GM19238 (cell line): ENCODE data around the gene USP25.

ENCODE experiments used
- DNase-seq: peaks from one replicate; pipeline ENCODE4 v3.0.0; 2011; ENCODE audit warnings: low spot score; ENCODE audit not compliant: insufficient read length

USP25 gene, protein sequence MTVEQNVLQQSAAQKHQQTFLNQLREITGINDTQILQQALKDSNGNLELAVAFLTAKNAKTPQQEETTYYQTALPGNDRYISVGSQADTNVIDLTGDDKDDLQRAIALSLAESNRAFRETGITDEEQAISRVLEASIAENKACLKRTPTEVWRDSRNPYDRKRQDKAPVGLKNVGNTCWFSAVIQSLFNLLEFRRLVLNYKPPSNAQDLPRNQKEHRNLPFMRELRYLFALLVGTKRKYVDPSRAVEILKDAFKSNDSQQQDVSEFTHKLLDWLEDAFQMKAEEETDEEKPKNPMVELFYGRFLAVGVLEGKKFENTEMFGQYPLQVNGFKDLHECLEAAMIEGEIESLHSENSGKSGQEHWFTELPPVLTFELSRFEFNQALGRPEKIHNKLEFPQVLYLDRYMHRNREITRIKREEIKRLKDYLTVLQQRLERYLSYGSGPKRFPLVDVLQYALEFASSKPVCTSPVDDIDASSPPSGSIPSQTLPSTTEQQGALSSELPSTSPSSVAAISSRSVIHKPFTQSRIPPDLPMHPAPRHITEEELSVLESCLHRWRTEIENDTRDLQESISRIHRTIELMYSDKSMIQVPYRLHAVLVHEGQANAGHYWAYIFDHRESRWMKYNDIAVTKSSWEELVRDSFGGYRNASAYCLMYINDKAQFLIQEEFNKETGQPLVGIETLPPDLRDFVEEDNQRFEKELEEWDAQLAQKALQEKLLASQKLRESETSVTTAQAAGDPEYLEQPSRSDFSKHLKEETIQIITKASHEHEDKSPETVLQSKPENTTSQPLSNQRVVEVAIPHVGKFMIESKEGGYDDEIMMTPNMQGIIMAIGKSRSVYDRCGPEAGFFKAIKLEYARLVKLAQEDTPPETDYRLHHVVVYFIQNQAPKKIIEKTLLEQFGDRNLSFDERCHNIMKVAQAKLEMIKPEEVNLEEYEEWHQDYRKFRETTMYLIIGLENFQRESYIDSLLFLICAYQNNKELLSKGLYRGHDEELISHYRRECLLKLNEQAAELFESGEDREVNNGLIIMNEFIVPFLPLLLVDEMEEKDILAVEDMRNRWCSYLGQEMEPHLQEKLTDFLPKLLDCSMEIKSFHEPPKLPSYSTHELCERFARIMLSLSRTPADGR

GRCh38 chr21:15729674-15730483 is at the start of gene USP25:
Gene USP25, plus strand, starts transcription at chr21:15729982. Its CDS starts 412 bp downstream, at chr21:15730394.
- DNase-seq: peak; percentile 77

DNA sequence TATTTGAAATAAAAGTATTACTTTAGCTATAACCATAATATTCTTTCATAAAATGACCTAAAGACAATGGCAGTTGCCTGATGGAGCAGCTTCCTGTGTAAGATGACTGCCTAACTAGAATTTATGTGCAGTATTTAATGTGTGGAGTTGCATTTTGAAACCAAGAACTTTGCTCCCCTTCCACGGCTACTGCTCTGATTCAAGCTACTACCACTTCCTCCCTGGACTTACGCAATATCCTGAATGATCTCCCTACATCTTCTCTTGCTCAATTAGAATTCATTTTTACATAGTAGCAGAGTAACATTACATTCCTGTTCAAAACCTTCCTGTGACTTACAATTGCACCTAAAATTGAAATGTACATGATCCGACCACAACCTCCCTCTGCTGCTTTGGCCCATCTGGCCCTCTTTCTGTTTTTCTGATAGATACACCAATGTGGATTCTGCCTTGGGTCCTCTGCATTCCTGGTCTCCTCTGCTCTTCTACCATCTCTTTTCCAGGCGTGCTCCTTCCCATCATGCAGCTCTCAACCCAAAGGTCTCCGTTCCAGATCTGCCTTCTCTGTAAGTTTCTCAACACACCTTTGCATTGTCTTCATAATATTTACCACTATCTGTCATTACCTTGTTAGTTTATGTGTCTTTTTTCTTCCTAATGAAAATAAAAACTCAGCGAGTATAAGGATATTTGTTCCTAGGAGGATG is 47.4 kb upstream of the USP25 start:
- no peak for DNase-seq

DNA sequence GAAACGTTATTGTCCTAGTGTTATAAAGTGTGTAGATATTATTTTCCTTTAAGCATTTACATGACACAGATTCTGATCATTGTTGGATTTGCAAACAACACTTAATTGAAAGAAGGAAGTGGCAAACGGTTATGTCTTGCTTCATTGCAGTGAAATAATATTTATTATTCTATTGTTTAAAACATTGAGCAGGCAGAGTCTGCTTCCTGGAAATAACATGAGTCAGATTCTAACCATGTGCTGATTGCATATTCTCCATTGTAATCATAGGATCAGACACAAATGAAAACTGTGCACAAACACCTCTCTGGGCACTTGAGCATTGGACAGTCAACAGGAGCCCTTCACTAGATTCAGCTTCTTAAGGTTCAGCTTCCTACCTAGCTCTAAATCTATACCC is 46.8 kb upstream of the USP25 start:
- DNase-seq: no peak

DNA sequence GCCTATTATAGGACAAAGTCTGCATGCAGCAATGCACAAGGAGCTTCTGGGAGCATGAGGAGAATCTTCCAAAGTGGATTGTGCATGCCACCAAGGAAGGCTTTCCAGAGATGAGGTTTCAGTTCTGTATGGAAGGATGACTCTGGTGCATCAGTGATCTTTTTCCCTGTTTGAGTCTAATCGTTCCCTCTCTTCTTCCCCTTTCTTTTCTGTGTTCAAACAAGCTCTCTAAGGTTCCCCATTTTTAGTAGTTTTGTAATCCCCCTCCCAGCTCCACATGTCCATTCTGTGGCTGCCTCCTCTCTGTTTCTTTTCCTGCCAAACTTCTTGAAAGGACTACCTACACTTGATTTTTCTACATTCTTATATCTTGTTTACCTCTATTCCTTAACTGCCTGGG is 43.3 kb upstream of the USP25 start:
- no peak for DNase-seq

GRCh38 chr21:15687208-15687607 is 42.6 kb upstream of the USP25 start:
- no peak for DNase-seq

DNA sequence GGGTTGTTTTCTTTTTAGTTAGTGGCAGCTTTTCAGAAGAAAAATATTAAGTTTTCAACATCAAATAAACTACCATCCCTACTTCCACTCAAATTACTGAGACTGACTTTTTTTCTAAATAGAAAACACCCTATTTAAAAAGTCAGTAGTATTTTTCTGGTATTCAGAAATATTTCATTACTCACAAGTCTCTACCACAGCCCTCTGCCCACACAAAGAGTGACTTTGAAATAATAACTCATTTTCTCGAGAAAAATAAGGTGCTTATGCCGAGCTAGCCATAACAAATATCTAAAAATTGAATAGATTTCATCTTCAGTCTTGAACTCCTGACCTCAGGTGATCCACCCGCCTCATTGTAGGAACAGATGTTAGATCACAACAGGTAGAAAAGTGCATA is 41.8 kb upstream of the USP25 start:
- no peak for DNase-seq

GRCh38 chr21:15688809-15689208 is 41.0 kb upstream of the USP25 start:
- no peak for DNase-seq

GRCh38 chr21:15692711-15693110 is 37.1 kb upstream of the USP25 start:
- DNase-seq: no peak

DNA sequence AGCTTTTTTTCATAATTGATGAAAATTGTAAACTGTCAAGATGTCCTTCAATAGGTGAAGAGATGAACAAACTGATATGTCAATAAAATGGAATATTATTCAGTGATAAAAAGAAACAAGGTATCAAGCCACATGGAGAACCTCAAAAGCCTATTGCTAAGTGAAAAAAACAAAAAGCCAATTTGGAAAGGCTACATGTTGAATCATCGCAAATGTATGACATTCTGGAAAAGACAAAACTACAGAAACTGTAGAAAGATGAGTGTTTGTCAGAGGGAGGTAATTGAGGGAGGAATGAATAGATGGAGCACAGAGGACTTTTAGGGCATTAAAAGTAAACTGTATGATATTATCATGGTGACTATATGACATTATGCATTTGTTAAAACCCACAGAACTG is 34.5 kb upstream of the USP25 start:
- DNase-seq: no peak

- DNase-seq: no peak
These were observed 28.0 kb upstream of the USP25 start for GRCh38 chr21:15701830-15702229.

- DNase-seq: no peak
These were observed 25.9 kb upstream of the USP25 start for GRCh38 chr21:15703932-15704331.

DNA sequence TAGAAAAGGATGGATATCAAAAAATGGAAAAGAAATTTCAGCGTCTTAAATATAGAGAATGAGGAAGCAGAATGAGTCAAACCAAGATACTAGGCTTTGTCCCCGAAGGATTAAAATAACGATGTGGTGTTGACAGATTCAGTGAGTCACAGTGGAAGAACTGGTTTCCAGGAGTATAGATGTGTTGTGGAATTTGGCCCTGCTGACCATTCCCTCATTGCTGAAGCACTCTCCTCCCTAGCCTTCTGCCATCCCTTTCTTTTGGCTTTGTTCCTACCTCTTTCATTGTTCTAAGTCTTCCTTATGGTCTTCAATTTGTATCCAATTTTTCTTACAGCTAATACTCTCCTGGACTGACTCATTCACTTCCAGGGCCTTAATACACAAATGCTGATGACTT is 23.1 kb upstream of the USP25 start:
- no peak for DNase-seq

DNA sequence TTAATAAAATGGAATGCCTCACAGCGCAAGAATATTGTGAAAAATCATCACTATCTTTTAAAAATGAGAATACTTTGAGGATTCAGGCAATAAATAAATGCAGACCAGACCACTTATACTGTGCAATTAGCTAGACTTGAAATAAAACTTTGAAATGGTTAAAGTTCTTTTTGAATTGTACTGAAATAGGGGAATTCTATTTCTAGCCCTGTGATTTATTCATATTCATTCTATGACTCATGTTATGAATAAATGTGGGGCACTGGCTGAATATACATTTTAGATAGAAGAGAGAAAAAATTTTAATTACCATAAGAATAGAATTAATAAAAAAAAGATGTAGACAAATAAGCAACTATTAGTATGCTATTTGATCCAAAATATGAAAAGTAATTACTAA is 16.4 kb upstream of the USP25 start:
- no peak for DNase-seq

DNA sequence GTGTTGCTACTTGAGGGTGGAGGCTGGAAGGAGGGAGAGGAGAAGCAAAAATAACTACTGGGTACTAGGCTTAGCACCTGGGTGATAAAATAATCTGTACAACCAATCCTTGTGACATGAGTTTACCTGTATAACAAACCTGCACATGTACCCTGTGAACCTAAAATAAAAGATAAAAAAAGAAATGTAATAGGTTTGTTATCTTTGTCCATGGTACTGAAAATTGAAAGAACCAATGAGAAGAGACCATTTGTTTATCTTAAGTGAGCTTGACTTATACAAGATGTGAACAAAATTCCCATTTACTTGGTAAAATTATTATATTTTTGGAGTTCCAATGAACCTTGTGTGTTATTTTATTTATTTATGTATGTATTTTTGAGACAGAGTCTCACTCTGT is 11.1 kb upstream of the USP25 start:
- DNase-seq: no peak

- DNase-seq: no peak
These were observed 9.8 kb upstream of the USP25 start for GRCh38 chr21:15719976-15720375.

DNA sequence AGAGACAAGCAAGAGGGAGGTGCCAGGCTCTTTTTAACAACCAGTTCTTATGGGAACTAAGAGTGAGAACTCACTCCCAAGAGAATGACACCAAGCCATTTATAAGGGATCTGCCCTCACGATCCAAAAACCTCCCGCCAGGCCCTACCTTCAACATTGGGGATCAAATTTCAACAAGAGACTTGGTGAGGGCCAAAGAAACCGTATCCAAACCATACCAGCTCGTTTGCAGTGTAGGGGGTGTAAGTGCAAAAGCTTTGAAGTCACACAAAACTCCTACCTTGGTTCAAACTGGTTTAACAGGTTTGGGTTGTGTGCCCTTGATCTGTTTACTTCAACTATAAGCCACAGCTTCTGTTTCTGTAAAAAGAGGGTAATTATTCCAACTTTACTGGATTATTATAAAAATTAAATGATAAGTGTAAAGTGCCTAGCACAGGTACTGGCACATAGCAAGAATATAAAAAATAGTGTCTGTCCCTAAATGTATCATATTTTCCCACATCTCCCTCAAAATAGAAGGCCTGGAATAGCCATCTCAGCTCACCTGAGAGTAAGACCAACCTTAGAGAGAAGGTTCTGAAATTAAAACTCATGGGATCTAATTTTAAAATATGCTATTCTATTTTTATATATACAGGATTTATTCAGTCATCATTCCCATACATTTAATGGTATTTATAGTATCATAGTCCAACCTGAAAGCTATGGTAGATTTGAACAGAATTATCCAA is 7.0 kb upstream of the USP25 start:
- no peak for DNase-seq

DNA sequence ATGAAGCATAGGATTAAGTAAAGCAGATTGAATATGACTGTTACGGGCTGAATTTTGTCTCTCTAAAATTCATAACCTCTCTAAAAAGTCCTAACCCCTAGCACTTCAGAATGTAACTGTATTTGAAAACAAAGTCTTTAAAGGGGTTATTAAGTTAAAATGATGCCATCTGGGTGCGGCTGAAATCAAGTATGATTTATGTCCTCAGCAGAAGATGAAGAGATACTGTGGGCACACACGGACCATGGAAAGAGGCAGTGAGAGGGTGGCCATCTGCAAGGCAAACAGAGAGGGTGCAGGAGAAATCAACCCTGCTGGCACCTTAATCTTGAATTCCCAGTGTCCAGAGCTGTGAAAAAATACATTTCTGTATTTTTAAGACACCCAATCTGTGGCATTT is 3.8 kb upstream of the USP25 start:
- no peak for DNase-seq

- DNase-seq: no peak
These were observed 1.7 kb upstream of the USP25 start for GRCh38 chr21:15728046-15728445.

DNA sequence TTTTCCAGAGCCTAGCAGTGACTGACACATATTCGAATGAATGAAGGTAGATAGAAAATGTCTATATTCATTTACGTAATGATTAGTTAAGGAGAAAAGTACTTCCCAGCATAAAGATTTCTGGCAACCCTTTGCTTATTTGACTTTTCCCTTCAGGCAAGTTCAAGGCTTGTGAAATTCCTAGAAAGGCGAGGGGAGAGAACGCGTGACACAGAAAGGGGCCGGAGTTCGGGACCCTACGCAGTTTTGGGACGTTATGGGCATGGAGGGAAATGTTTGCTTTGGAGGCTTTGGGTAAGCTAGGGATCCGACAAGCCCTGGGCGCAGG is 472 bp upstream of the USP25 start:
- no peak for DNase-seq
